Activated gamma-delta T cell treated with anti-CD3 and anti-CD28 coated beads, Interleukin-2, amount 50 U/mL, for 16 hours (primary cell): ENCODE measurements around the gene ATP6V1F.
A peak's percentile ranks its signal among the peaks of the same experiment; 100 is the strongest.

Experiments
- DNase-seq: peaks from one replicate; pipeline ENCODE4 v3.0.0-alpha.2; 2020; ENCODE audit warnings: low read depth

The ATP6V1F gene

GRCh38 chr7:128868624-128869137, 6.0 kb downstream of the ATP6V1F start:
- no peak for DNase-seq

- DNase-seq: peak; percentile 12
These were observed 6.7 kb downstream of the ATP6V1F start for GRCh38 chr7:128869138-128869943.

- no peak for DNase-seq
These were observed 7.3 kb downstream of the ATP6V1F start for GRCh38 chr7:128869944-128870285.

- no peak for DNase-seq
These were observed 8.4 kb downstream of the ATP6V1F start for GRCh38 chr7:128871050-128871449.

- no peak for DNase-seq
These were observed 9.8 kb downstream of the ATP6V1F start for GRCh38 chr7:128872394-128872824.

GRCh38 chr7:128873234-128873633, 10.6 kb downstream of the ATP6V1F start:
- no peak for DNase-seq

GRCh38 chr7:128874140-128875031, 11.7 kb downstream of the ATP6V1F start:
- DNase-seq: no peak

- no peak for DNase-seq
These were observed 12.9 kb downstream of the ATP6V1F start for GRCh38 chr7:128875523-128875948.

- no peak for DNase-seq
These were observed 13.5 kb downstream of the ATP6V1F start for GRCh38 chr7:128876127-128876526.

- no peak for DNase-seq
These were observed 13.9 kb downstream of the ATP6V1F start for GRCh38 chr7:128876586-128876977.

- DNase-seq: no peak
These were observed 14.5 kb downstream of the ATP6V1F start for GRCh38 chr7:128876978-128877755.

GRCh38 chr7:128877756-128878120, 15.1 kb downstream of the ATP6V1F start:
- DNase-seq: no peak

GRCh38 chr7:128878226-128879105, 15.8 kb downstream of the ATP6V1F start:
- DNase-seq: no peak

GRCh38 chr7:128879461-128879938, 16.8 kb downstream of the ATP6V1F start:
- no peak for DNase-seq

GRCh38 chr7:128879939-128880746, 17.5 kb downstream of the ATP6V1F start:
- DNase-seq: no peak

GRCh38 chr7:128880791-128881457, 18.3 kb downstream of the ATP6V1F start:
- no peak for DNase-seq

GRCh38 chr7:128881458-128882125, 18.9 kb downstream of the ATP6V1F start:
- DNase-seq: no peak

- no peak for DNase-seq
These were observed 19.5 kb downstream of the ATP6V1F start for GRCh38 chr7:128882134-128882533.
